HCT116 (cell line): ENCODE measurements around the gene GPX3. TPM values are rescaled to one million over a fixed set of nuclear protein-coding genes. Genes with fewer than 3 reads are reported as not detected.

Experiments
- ATAC-seq: fragments of 200-7000 bp; cut with Tn5 transposase; 2 replicates; pipeline ENCODE4 v1.9.1; 2020; ENCODE audit warnings: mild to moderate bottlenecking, moderate library complexity
- BruUV-seq: library from RNA; stranded (reverse); fragments of 400-500 nt; replicated peaks from 2 replicates; lab custom pipeline; 2021; lab: Mats Ljungman, UMichigan
- CTCF ChIA-PET: fragments of 300-600 bp; sonication (Branson Sonifier 250); formaldehyde crosslinking; loops from one replicate; lab custom pipeline; 2021; ENCODE audit warnings: antibody characterized with exemption; lab: Charles Lee
- POLR2A ChIA-PET: fragments of 300-600, 350-600 bp; sonication (Branson Sonifier 250); formaldehyde crosslinking; loops from one replicate; lab custom pipeline; 2021; ENCODE audit warnings: antibody characterized with exemption; lab: Charles Lee
- RAD21 ChIA-PET, 2 experiments: fragments of 300-600 bp; sonication (Branson Sonifier 250); formaldehyde crosslinking; loops; one replicate each; lab custom pipeline; 2023; ENCODE audit warnings: low total read pairs in 2 of 2; ENCODE audit not compliant: uncharacterized antibody in 2 of 2, unreplicated experiment in 2 of 2, low non-redundant PET in 1 of 2; lab: Charles Lee
- DNase-seq: peaks from one replicate; pipeline ENCODE4 v3.0.0-alpha.2; 2010; ENCODE audit warnings: low read depth, low spot score
- H2AFZ ChIP-seq: fragments of 200-600 bp; shearing (Covaris generic), sonication (generic); 2 replicates; pipeline ENCODE4 v1.6.1; 2017; ENCODE audit warnings: low read depth, mixed run types, mixed read lengths, antibody characterized with exemption, low read length; ENCODE audit not compliant: poor library complexity, severe bottlenecking
- H3K27ac ChIP-seq: 2 replicates; pipeline ENCODE4 v1.5.1; 2012; ENCODE audit warnings: low read depth, low read length
- H3K27me3 ChIP-seq: fragments of 200-600 bp; sonication (generic); 2 replicates; pipeline ENCODE4 v1.6.1; 2016; ENCODE audit warnings: mixed run types, low read length, mixed read lengths; ENCODE audit not compliant: insufficient read depth
- H3K36me3 ChIP-seq, 2 experiments: fragments of 200-500 bp in 1 of 2; fragments of 200-600 bp in 1 of 2; sonication (Bioruptor generic) in 1 of 2; sonication (generic) in 1 of 2; 2 replicates each; pipeline versions ENCODE4 v1.5.1 to v1.6.1; 2014 to 2016; ENCODE audit warnings: low read length in 2 of 2, inconsistent platforms in 1 of 2, mixed read lengths in 1 of 2, mixed run types in 1 of 2; ENCODE audit not compliant: insufficient read depth in 2 of 2, control insufficient read depth in 1 of 2
- H3K4me1 ChIP-seq, 2 experiments: fragments of 200-600 bp in 1 of 2; sonication (generic) in 1 of 2; 2 replicates each; pipeline versions ENCODE4 v1.5.1 to v1.6.1; 2012 to 2017; ENCODE audit warnings: low read length in 2 of 2, inconsistent platforms in 1 of 2, mild to moderate bottlenecking in 1 of 2, mixed read lengths in 1 of 2, mixed run types in 1 of 2, moderate library complexity in 1 of 2; ENCODE audit not compliant: insufficient read depth in 2 of 2, control insufficient read depth in 1 of 2
- H3K4me2 ChIP-seq: fragments of 200-600 bp; sonication (generic); 2 replicates; pipeline ENCODE4 v1.6.1; 2017; ENCODE audit warnings: mixed run types, low read length, mixed read lengths
- H3K4me3 ChIP-seq, 2 experiments: fragments of 200-600 bp in 1 of 2; sonication (generic) in 1 of 2; replicated peaks in 1 of 2; 2 replicates each; pipeline ENCODE4 v1.5.1; 2011 to 2016; ENCODE audit warnings: low read length in 2 of 2, control low read depth in 1 of 2, low read depth in 1 of 2, mild to moderate bottlenecking in 1 of 2, mixed read lengths in 1 of 2, mixed run types in 1 of 2
- H3K79me2 ChIP-seq: fragments of 200-600 bp; sonication (generic); 2 replicates; pipeline ENCODE4 v1.6.1; 2017; ENCODE audit warnings: mild to moderate bottlenecking, mixed run types, low read length, moderate library complexity, mixed read lengths; ENCODE audit not compliant: insufficient read depth
- H3K9ac ChIP-seq: fragments of 200-600 bp; sonication (generic); 2 replicates; pipeline ENCODE4 v1.6.1; 2016; ENCODE audit warnings: low read length, mixed read lengths
- H3K9me2 ChIP-seq: fragments of 200-600 bp; sonication (generic), shearing (Covaris generic); 2 replicates; pipeline ENCODE4 v1.6.1; 2017; ENCODE audit warnings: mixed run types, mild to moderate bottlenecking, moderate library complexity; ENCODE audit not compliant: insufficient read depth
- H3K9me3 ChIP-seq, 2 experiments: fragments of 200-500 bp in 1 of 2; fragments of 200-600 bp in 1 of 2; sonication (Bioruptor generic) in 1 of 2; sonication (generic) in 1 of 2; 2 replicates each; pipeline ENCODE4 v1.6.1; 2014 to 2017; ENCODE audit warnings: low read length in 2 of 2, mixed read lengths in 2 of 2, inconsistent platforms in 1 of 2, low read depth in 1 of 2, mild to moderate bottlenecking in 1 of 2, mixed run types in 1 of 2, moderate library complexity in 1 of 2; ENCODE audit not compliant: control insufficient read depth in 1 of 2, insufficient read depth in 1 of 2
- H4K20me1 ChIP-seq: fragments of 200-600 bp; sonication (generic), shearing (Covaris generic); 2 replicates; pipeline ENCODE4 v1.6.1; 2017; ENCODE audit warnings: mixed run types, mild to moderate bottlenecking, moderate library complexity; ENCODE audit not compliant: insufficient read depth
- CTCF ChIP-seq, 3 experiments: fragments of 200-600 bp in 1 of 3; sonication (generic) in 1 of 3; IDR thresholded peaks in 2 of 3; conservative IDR thresholded peaks in 1 of 3; 2 replicates each; pipeline ENCODE4 v1.5.1; 2012 to 2017; ENCODE audit warnings: low read depth in 2 of 3, low read length in 2 of 3, antibody characterized with exemption in 1 of 3, borderline replicate concordance in 1 of 3, control low read depth in 1 of 3, mild to moderate bottlenecking in 1 of 3, mixed read lengths in 1 of 3, mixed run types in 1 of 3, moderate library complexity in 1 of 3; ENCODE audit not compliant: insufficient read depth in 1 of 3
- EZH2phosphoT487 ChIP-seq: fragments of 200-600 bp; IDR thresholded peaks from 2 replicates; pipeline ENCODE4 v1.6.1; 2018; ENCODE audit warnings: antibody characterized with exemption, borderline replicate concordance
- JUND ChIP-seq: IDR thresholded peaks from 2 replicates; pipeline ENCODE4 v1.6.1; 2012
- POLR2AphosphoS5 ChIP-seq: IDR thresholded peaks from 2 replicates; pipeline ENCODE4 v1.6.1; 2011; ENCODE audit warnings: mild to moderate bottlenecking, low read depth, low read length, moderate library complexity
- REST ChIP-seq: IDR thresholded peaks from 2 replicates; pipeline ENCODE4 v1.6.1; 2012; ENCODE audit warnings: low read depth
- YY1 ChIP-seq: IDR thresholded peaks from 2 replicates; pipeline ENCODE4 v1.6.1; 2011; ENCODE audit warnings: low read length, low read depth, moderate library complexity, mild to moderate bottlenecking; ENCODE audit not compliant: insufficient replicate concordance; ENCODE audit errors: extremely low read depth
- ZNF274 ChIP-seq: fragments of 200-500 bp; sonication (Bioruptor generic); IDR thresholded peaks from 2 replicates; pipeline ENCODE4 v1.6.1; 2014; ENCODE audit warnings: mild to moderate bottlenecking, low read depth, low read length, inconsistent platforms
- intact Hi-C: fragments of 100-400 bp; cut with micrococcal nuclease; formaldehyde crosslinking; loops from 2 replicates; pipeline ENCODE4 v1.10.0; 2022
- total RNA-seq: library from RNA; stranded (reverse); gene quantifications from one replicate; pipeline ENCODE4 v1.2.1, GENCODE V29; 2021; ENCODE audit not compliant: unreplicated experiment

The GPX3 gene
- total RNA-seq, 1 experiment from 2014 or later: 0.96 TPM

- Histone ChIP-seq H4K20me1 (no peaks in the 10 kb centered on the region), H3K27me3 (no peaks in the 10 kb centered on the region), H3K27ac (no peak overlapping the region), H3K9me3 (no peaks in the 10 kb centered on the region), H3K4me3 (no peak overlapping the region), H3K36me3 (peaks cover 4 to 14% of the 10 kb centered on the region in 2 experiments; a peak in 2 of 4 replicates), H3K4me1 (peaks cover 6 to 10% of the 10 kb centered on the region in 2 experiments), H3K9ac (no peak overlapping the region), H3K4me2 (no peak overlapping the region), H2AFZ (no peak overlapping the region), H3K79me2 (0 out of 2 replicates have a peak, but pooled peaks cover 3% of the 10 kb centered on the region), H3K9me2 (no peaks in the 10 kb centered on the region)
- RAD21 ChIA-PET: no interaction called here
- POLR2A ChIA-PET: no interaction called here
- TF ChIP-seq CTCF (IDR thresholded peaks at IDR 0.05 in 2 of 3, conservative IDR thresholded peaks at IDR 0.05 in 1 of 3; ENCODE audit: borderline replicate concordance in 1 of 3, insufficient read depth in 1 of 3, low read depth in 2 of 3, low read length in 2 of 3) (peak in 2 of 3 experiments; percentile 3 to 21; a peak in 1 of 6 replicates), ZNF274 (no peak), JUND (no peak), POLR2AphosphoS5 (no peak), YY1 (no peak), EZH2phosphoT487 (no peak), REST (no peak)
- no peak; the same call in 1 of the 2 replicates for ATAC-seq
- DNase-seq: no peak
- no TSS peak for BruUV-seq
- intact Hi-C loops: no loop called here
- CTCF ChIA-PET: interaction anchor here (0.8 to 2.0 kb wide), 4 partner anchors 8 to 57 kb away, joined by 3 to 6 read pairs (median 3); no protein-coding TSS in a partner anchor
Measured at GRCh38 chr5:151058301-151058700, 37.9 kb downstream of the GPX3 start.
